ENCODE results near the gene PLXNA2. TPM values are rescaled to one million over a fixed set of nuclear protein-coding genes. Genes with fewer than 3 reads are reported as not detected.

Gene PLXNA2
- total and polyA plus RNA-seq, 2 donors (not counting 1 experiment from before 2014, with no cell fraction given): 0.31 to 1.2 TPM

GRCh38 chr1:208127284-208127683 is 116.9 kb downstream of the PLXNA2 start:
- Mint-ChIP-seq H3K9me3 (ENCODE audit: insufficient read depth) (no peaks in the 10 kb centered on the region), H3K27ac (no peak overlapping the region), H3K4me1 (peaks cover 6% of the 10 kb centered on the region), H3K27me3 (peaks cover 26% of the 10 kb centered on the region), H3K4me3 (no peak overlapping the region)
- H4K20me1 ChIP-seq (ENCODE audit: control insufficient read depth, insufficient read depth, low read length, poor library complexity, severe bottlenecking): no peaks in the 10 kb centered on the region
- H3K27me3 ChIP-seq (replicated peaks in 1 of 4; ENCODE audit: control extremely low read depth in 1 of 4, control insufficient read depth in 3 of 4, insufficient read depth in 4 of 4, low read length in 3 of 4): peaks cover 0 to 4% (median 0%) of the 10 kb centered on the region in 4 experiments
- H3K27ac ChIP-seq (ENCODE audit: low read length in 2 of 2): no peak overlapping the region
- TF ChIP-seq EZH2 (IDR thresholded peaks at IDR 0.05; ENCODE audit: borderline replicate concordance, insufficient read depth, low read depth, low read length, poor library complexity, severe bottlenecking): no peak
- no peak for TF ChIP-seq CTCF (IDR thresholded peaks at IDR 0.05)
- H3K4me2 ChIP-seq (replicated peaks; ENCODE audit: low read depth, low read length, poor library complexity, severe bottlenecking): no peak overlapping the region
- DNase-seq (no peak), ATAC-seq (ENCODE audit: low read depth) (no peak)
- H3K9me3 ChIP-seq (ENCODE audit: control extremely low read depth in 1 of 3, control insufficient read depth in 2 of 3, insufficient read depth in 1 of 3, low read length in 2 of 3): no peaks in the 10 kb centered on the region
- no peak overlapping the region for H2AFZ ChIP-seq (ENCODE audit: insufficient read depth, low read depth, low read length, poor library complexity, severe bottlenecking)
- H3K4me3 ChIP-seq (ENCODE audit: control extremely low read depth in 1 of 5, extremely low read depth in 1 of 5, insufficient read depth in 1 of 5, low read depth in 2 of 5, low read length in 4 of 5): no peak overlapping the region
- POLR2A ChIA-PET: no interaction called here
- H3K79me2 ChIP-seq (ENCODE audit: control insufficient read depth, insufficient read depth, low read length): no peaks in the 10 kb centered on the region
- 70% methylated on average over 2 of the region's 2 CpGs for WGBS (ENCODE audit: insufficient coverage)
- CTCF ChIA-PET: no interaction called here
- no peak overlapping the region for H3K9ac ChIP-seq (ENCODE audit: low read length)
- H3K4me1 ChIP-seq (ENCODE audit: control insufficient read depth in 2 of 2, insufficient read depth in 2 of 2, low read length in 2 of 2): peaks cover 4 to 5% of the 10 kb centered on the region in 2 donors
- intact Hi-C loops (cut with micrococcal nuclease): no loop called here
- H3K36me3 ChIP-seq (replicated peaks in 1 of 2; ENCODE audit: control extremely low read depth in 1 of 2, control insufficient read depth in 1 of 2, extremely low read depth in 1 of 2, insufficient read depth in 2 of 2, low read length in 1 of 2): no peaks in the 10 kb centered on the region

DNA sequence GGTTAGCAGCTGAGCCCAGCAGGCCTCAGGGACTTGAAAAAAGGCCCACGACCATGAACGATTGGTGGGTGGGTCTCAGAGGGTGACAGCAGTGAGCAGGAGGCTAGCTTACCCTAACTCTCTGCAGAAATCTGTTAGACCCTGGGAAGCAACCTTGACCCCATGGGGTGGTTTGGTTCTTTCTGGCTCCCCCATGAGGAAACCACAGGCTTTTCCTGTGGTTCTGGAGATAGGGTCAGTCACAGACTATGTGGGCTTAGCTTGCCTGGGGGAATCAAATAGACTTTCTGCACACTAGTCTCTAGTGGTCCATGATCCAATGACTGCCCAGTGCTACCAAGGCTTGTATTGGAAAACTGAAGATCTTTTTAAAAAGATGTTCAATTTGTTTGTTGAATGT is 118.1 kb downstream of the PLXNA2 start:
- no peak overlapping the region for H3K4me3 ChIP-seq (ENCODE audit: control extremely low read depth in 1 of 5, extremely low read depth in 1 of 5, insufficient read depth in 1 of 5, low read depth in 2 of 5, low read length in 4 of 5)
- peaks cover 25% of the 10 kb centered on the region for H3K27me3 Mint-ChIP-seq
- ChIA-PET POLR2A (no interaction called here), CTCF (no interaction called here)
- ATAC-seq (ENCODE audit: low read depth) (no peak), DNase-seq (no peak)
- TF ChIP-seq CTCF (IDR thresholded peaks at IDR 0.05) (no peak), EZH2 (IDR thresholded peaks at IDR 0.05; ENCODE audit: borderline replicate concordance, insufficient read depth, low read depth, low read length, poor library complexity, severe bottlenecking) (no peak)
- no peaks in the 10 kb centered on the region for H3K9me3 ChIP-seq (ENCODE audit: control extremely low read depth in 1 of 3, control insufficient read depth in 2 of 3, insufficient read depth in 1 of 3, low read length in 2 of 3)
- no peaks in the 10 kb centered on the region for H3K36me3 ChIP-seq (replicated peaks in 1 of 2; ENCODE audit: control extremely low read depth in 1 of 2, control insufficient read depth in 1 of 2, extremely low read depth in 1 of 2, insufficient read depth in 2 of 2, low read length in 1 of 2)
- no peaks in the 10 kb centered on the region for H4K20me1 ChIP-seq (ENCODE audit: control insufficient read depth, insufficient read depth, low read length, poor library complexity, severe bottlenecking)
- 55% methylated on average over 2 of the region's 2 CpGs for WGBS (ENCODE audit: insufficient coverage)
- no peak overlapping the region for H2AFZ ChIP-seq (ENCODE audit: insufficient read depth, low read depth, low read length, poor library complexity, severe bottlenecking)
- intact Hi-C loops (cut with micrococcal nuclease): no loop called here
- H3K4me3 Mint-ChIP-seq: no peak overlapping the region
- no peak overlapping the region for H3K9ac ChIP-seq (ENCODE audit: low read length)
- no peak overlapping the region for H3K27ac Mint-ChIP-seq
- no peak overlapping the region for H3K4me2 ChIP-seq (replicated peaks; ENCODE audit: low read depth, low read length, poor library complexity, severe bottlenecking)
- no peaks in the 10 kb centered on the region for H3K9me3 Mint-ChIP-seq (ENCODE audit: insufficient read depth)
- H3K4me1 Mint-ChIP-seq: no peaks in the 10 kb centered on the region
- H3K27ac ChIP-seq (ENCODE audit: low read length in 2 of 2): no peak overlapping the region
- H3K79me2 ChIP-seq (ENCODE audit: control insufficient read depth, insufficient read depth, low read length): no peaks in the 10 kb centered on the region
- H3K27me3 ChIP-seq (replicated peaks in 1 of 4; ENCODE audit: control extremely low read depth in 1 of 4, control insufficient read depth in 3 of 4, insufficient read depth in 4 of 4, low read length in 3 of 4): peaks cover 0 to 4% (median 0%) of the 10 kb centered on the region in 4 experiments
- H3K4me1 ChIP-seq (ENCODE audit: control insufficient read depth in 2 of 2, insufficient read depth in 2 of 2, low read length in 2 of 2): no peaks in the 10 kb centered on the region
